K562 (cell line): ENCODE results near the gene ZNF300. TPM values are rescaled to one million over a fixed set of nuclear protein-coding genes. Genes with fewer than 3 reads are reported as not detected.

Source experiments
- BHLHE40 ChIP-seq: IDR thresholded peaks from 2 replicates; pipeline ENCODE4 v1.6.1; 2011; ENCODE audit warnings: low read length, improper control_type of control experiment
- CREM ChIP-seq: IDR thresholded peaks from 2 replicates; pipeline ENCODE4 v1.6.1; 2014; ENCODE audit warnings: antibody characterized with exemption, low read depth
- EZH2 ChIP-seq: IDR thresholded peaks from 2 replicates; pipeline ENCODE4 v1.6.1; 2012; ENCODE audit warnings: low read depth, mild to moderate bottlenecking, inconsistent platforms, low read length, borderline replicate concordance
- FOXJ2 ChIP-seq: fragments of 200-800 bp; sonication (Bioruptor generic); IDR thresholded peaks from 2 replicates; pipeline ENCODE4 v1.6.1; 2016; ENCODE audit warnings: missing genetic modification characterization, missing compliant biosample characterization
- GTF2E2 ChIP-seq: fragments of 200-800 bp; sonication (Bioruptor generic); IDR thresholded peaks from 2 replicates; pipeline ENCODE4 v1.6.1; 2016; ENCODE audit warnings: missing genetic modification characterization, missing compliant biosample characterization
- NR4A1 ChIP-seq, 2 experiments: fragments of 250-450 bp in 1 of 2; fragments of 450-650 bp in 1 of 2; sonication (Bioruptor Pico) in 1 of 2; IDR thresholded peaks; 2 replicates each; pipeline versions ENCODE4 v1.4.0 to v1.6.1; 2016 to 2020; ENCODE audit warnings: mild to moderate bottlenecking in 2 of 2, missing compliant biosample characterization in 1 of 2, missing genetic modification characterization in 1 of 2, moderate library complexity in 1 of 2
- RAD51 ChIP-seq: fragments of 450-650 bp; IDR thresholded peaks from 2 replicates; pipeline ENCODE4 v1.7.1; 2016; ENCODE audit warnings: low read depth, mild to moderate bottlenecking, borderline replicate concordance
- RUNX1 ChIP-seq: sonication (generic); IDR thresholded peaks from 2 replicates; pipeline ENCODE4 v1.6.1; 2016; ENCODE audit warnings: antibody characterized with exemption, low read depth
- SREBF2 ChIP-seq: sonication (generic); formaldehyde crosslinking; IDR thresholded peaks from 2 replicates; pipeline ENCODE4 v1.4.0; 2020; ENCODE audit warnings: mild to moderate bottlenecking, missing genetic modification reagents
- TAF1 ChIP-seq: IDR thresholded peaks from 2 replicates; pipeline ENCODE4 v1.6.1; 2011; ENCODE audit warnings: mild to moderate bottlenecking, low read length, moderate library complexity; ENCODE audit not compliant: insufficient read depth, control insufficient read depth, severe bottlenecking; ENCODE audit errors: extremely low read depth
- TRIM28 ChIP-seq: fragments of 450-650 bp; IDR thresholded peaks from 2 replicates; pipeline ENCODE4 v1.6.1; 2017
- XRCC4 ChIP-seq: IDR thresholded peaks from one replicate; pipeline ENCODE4 v1.6.1; 2011; ENCODE audit not compliant: insufficient read depth, insufficient read length; ENCODE audit errors: extremely low read depth
- ZEB2 ChIP-seq: fragments of 450-650 bp; IDR thresholded peaks from 2 replicates; pipeline ENCODE4 v1.6.1; 2016
- ZKSCAN1 ChIP-seq: fragments of 150-350 bp; IDR thresholded peaks from 2 replicates; pipeline ENCODE4 v1.6.1; 2016; ENCODE audit warnings: low read depth, low read length
- polyA plus RNA-seq, 8 experiments: library from polyadenylated mRNA; depleted of rRNA in 4 of 8; stranded (reverse) in 5 of 8; unstranded in 3 of 8; fragments of >200 nt; fragmentation: Nextera tagmentation in 2 of 8; fragmentation: Illumina TruSeq in 1 of 8; extraction: Ambion mirVana in 2 of 8; extraction: Trizol in 1 of 8; gene quantifications; 2 replicates each; pipeline versions ENCODE4 v1.2.1 to v1.2.3, GENCODE V29; 2011 to 2014; ENCODE audit warnings: inconsistent platforms in 1 of 8, missing spikeins in 1 of 8
- total RNA-seq, 7 experiments: library from RNA; depleted of rRNA in 6 of 7; stranded (reverse); fragments of >200 nt in 6 of 7; fragmentation: Illumina TruSeq in 2 of 7; extraction: Trizol in 2 of 7; gene quantifications; 2 replicates each; pipeline versions ENCODE4 v1.2.1 to v1.2.3, GENCODE V29; 2011 to 2021; ENCODE audit warnings: low replicate concordance in 1 of 7
- TF ChIP-seq, protein P1 (sequence below): fragments of 450-650 bp; formaldehyde crosslinking; IDR thresholded peaks from 2 replicates; pipeline ENCODE4 v1.4.0; 2020; ENCODE audit warnings: mild to moderate bottlenecking, moderate library complexity
- TF ChIP-seq, protein P2 (sequence below), 2 experiments: IDR thresholded peaks; 2 replicates each; pipeline ENCODE4 v1.6.1; 2011; ENCODE audit warnings: borderline replicate concordance in 1 of 2, control low read depth in 1 of 2, low read depth in 1 of 2, low read length in 1 of 2, mild to moderate bottlenecking in 1 of 2, mixed read lengths in 1 of 2, moderate library complexity in 1 of 2; ENCODE audit not compliant: insufficient read depth in 1 of 2, insufficient read length in 1 of 2, poor library complexity in 1 of 2, severe bottlenecking in 1 of 2; ENCODE audit errors: extremely low read depth in 1 of 2
- TF ChIP-seq, protein P3 (sequence below): fragments of 450-650 bp; IDR thresholded peaks from 2 replicates; pipeline ENCODE4 v1.6.1; 2017; ENCODE audit warnings: mild to moderate bottlenecking, moderate library complexity
- TF ChIP-seq, protein P4 (sequence below), 2 experiments: fragments of 450-650 bp; IDR thresholded peaks; 2 replicates each; pipeline ENCODE4 v1.6.1; 2018; ENCODE audit warnings: mild to moderate bottlenecking in 2 of 2, low read depth in 1 of 2; ENCODE audit not compliant: partially characterized antibody in 2 of 2

Gene ZNF300
- total and polyA plus RNA-seq, 9 of the 15 experiments (the other 6 are each of a cell fraction or from before 2014, with no cell fraction given): 4.4 to 13.2 (median 11.1) TPM

DNA sequence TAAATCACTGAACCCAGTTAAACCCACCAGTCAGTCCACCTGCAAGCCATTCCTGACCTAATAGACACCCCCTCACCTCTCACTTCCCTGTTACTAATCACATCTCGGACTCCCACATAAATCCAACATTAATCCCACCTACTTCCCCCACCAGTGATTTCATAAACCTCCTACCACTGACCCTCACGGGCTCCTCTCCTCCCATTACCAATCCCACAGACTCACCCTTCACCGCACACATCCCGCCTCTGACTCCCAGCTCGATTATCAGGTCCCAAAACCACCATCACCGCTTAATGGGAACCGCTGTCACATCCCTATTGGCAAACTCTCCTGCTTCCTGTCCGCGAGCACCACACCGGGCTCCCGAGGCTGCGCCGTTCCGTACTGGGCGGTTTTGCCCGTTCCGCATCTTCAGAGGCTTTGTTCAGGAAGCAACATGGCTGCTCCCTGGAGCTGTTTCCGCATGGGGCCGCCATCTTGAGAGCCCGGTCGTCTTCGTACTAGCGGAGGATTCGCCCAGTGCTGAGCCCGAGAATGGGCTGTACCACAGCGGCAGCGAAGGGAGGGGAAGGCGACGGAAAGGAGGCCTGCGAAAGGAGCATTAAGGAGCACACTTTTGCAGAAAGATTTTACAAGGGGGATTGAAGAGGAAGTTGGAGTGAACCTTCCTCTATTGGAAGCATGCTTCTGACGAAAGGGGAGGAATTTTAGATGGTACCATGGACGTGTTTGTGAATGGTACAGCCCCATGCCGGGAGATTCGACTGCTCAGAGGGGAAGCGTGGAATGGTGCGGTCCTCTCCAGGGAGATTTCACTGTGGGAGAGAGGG lies at the start of gene ZNF300 (continued):
- TF ChIP-seq, protein P1, sequence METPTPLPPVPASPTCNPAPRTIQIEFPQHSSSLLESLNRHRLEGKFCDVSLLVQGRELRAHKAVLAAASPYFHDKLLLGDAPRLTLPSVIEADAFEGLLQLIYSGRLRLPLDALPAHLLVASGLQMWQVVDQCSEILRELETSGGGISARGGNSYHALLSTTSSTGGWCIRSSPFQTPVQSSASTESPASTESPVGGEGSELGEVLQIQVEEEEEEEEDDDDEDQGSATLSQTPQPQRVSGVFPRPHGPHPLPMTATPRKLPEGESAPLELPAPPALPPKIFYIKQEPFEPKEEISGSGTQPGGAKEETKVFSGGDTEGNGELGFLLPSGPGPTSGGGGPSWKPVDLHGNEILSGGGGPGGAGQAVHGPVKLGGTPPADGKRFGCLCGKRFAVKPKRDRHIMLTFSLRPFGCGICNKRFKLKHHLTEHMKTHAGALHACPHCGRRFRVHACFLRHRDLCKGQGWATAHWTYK: peak; percentile 33; the same call in 1 of the 2 replicates
- TF ChIP-seq RUNX1: no peak
- TF ChIP-seq, protein P2, sequence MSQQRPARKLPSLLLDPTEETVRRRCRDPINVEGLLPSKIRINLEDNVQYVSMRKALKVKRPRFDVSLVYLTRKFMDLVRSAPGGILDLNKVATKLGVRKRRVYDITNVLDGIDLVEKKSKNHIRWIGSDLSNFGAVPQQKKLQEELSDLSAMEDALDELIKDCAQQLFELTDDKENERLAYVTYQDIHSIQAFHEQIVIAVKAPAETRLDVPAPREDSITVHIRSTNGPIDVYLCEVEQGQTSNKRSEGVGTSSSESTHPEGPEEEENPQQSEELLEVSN (IDR thresholded peaks at IDR 0.05; ENCODE audit: borderline replicate concordance in 1 of 2, extremely low read depth in 1 of 2, insufficient read depth in 1 of 2, insufficient read length in 1 of 2, low read depth in 1 of 2, low read length in 1 of 2, poor library complexity in 1 of 2, severe bottlenecking in 1 of 2): peak in 1 of 2 experiments; percentile 56
- TF ChIP-seq ZKSCAN1: peak; percentile 34; the same call in 1 of the 2 replicates
- peak; percentile 65; the same call in 1 of the 2 replicates for TF ChIP-seq CREM
- TF ChIP-seq, protein P3, sequence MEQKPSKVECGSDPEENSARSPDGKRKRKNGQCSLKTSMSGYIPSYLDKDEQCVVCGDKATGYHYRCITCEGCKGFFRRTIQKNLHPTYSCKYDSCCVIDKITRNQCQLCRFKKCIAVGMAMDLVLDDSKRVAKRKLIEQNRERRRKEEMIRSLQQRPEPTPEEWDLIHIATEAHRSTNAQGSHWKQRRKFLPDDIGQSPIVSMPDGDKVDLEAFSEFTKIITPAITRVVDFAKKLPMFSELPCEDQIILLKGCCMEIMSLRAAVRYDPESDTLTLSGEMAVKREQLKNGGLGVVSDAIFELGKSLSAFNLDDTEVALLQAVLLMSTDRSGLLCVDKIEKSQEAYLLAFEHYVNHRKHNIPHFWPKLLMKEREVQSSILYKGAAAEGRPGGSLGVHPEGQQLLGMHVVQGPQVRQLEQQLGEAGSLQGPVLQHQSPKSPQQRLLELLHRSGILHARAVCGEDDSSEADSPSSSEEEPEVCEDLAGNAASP: no peak
- TF ChIP-seq, protein P4, sequence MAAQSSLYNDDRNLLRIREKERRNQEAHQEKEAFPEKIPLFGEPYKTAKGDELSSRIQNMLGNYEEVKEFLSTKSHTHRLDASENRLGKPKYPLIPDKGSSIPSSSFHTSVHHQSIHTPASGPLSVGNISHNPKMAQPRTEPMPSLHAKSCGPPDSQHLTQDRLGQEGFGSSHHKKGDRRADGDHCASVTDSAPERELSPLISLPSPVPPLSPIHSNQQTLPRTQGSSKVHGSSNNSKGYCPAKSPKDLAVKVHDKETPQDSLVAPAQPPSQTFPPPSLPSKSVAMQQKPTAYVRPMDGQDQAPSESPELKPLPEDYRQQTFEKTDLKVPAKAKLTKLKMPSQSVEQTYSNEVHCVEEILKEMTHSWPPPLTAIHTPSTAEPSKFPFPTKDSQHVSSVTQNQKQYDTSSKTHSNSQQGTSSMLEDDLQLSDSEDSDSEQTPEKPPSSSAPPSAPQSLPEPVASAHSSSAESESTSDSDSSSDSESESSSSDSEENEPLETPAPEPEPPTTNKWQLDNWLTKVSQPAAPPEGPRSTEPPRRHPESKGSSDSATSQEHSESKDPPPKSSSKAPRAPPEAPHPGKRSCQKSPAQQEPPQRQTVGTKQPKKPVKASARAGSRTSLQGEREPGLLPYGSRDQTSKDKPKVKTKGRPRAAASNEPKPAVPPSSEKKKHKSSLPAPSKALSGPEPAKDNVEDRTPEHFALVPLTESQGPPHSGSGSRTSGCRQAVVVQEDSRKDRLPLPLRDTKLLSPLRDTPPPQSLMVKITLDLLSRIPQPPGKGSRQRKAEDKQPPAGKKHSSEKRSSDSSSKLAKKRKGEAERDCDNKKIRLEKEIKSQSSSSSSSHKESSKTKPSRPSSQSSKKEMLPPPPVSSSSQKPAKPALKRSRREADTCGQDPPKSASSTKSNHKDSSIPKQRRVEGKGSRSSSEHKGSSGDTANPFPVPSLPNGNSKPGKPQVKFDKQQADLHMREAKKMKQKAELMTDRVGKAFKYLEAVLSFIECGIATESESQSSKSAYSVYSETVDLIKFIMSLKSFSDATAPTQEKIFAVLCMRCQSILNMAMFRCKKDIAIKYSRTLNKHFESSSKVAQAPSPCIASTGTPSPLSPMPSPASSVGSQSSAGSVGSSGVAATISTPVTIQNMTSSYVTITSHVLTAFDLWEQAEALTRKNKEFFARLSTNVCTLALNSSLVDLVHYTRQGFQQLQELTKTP (IDR thresholded peaks at IDR 0.05; ENCODE audit: low read depth in 1 of 2, partially characterized antibody in 2 of 2): peak in 1 of 2 experiments; percentile 66
- no peak for TF ChIP-seq EZH2
- peak; percentile 61; the same call in 1 of the 2 replicates for TF ChIP-seq GTF2E2 (tag)
- TF ChIP-seq NR4A1 (CRISPR knock-in tag; IDR thresholded peaks at IDR 0.05): no peak
- peak; percentile 77; the same call in 1 of the 2 replicates for TF ChIP-seq NR4A1 (tag; IDR thresholded peaks at IDR 0.05)
- TF ChIP-seq ZEB2: peak; percentile 50; the same call in 1 of the 2 replicates
- 0 out of 2 replicates have a peak, but pooled peaks have one; percentile 55 for TF ChIP-seq SREBF2
- peak; percentile 95 for TF ChIP-seq BHLHE40
- peak; percentile 82 for TF ChIP-seq TAF1
- TF ChIP-seq XRCC4: no peak
- TF ChIP-seq TRIM28: peak; percentile 16; the same call in 1 of the 2 replicates
- TF ChIP-seq FOXJ2 (tag): 0 out of 2 replicates have a peak, but pooled peaks have one; percentile 48
- no peak for TF ChIP-seq RAD51
